Measurements from ENCODE around the gene SLC35F3.

DNA sequence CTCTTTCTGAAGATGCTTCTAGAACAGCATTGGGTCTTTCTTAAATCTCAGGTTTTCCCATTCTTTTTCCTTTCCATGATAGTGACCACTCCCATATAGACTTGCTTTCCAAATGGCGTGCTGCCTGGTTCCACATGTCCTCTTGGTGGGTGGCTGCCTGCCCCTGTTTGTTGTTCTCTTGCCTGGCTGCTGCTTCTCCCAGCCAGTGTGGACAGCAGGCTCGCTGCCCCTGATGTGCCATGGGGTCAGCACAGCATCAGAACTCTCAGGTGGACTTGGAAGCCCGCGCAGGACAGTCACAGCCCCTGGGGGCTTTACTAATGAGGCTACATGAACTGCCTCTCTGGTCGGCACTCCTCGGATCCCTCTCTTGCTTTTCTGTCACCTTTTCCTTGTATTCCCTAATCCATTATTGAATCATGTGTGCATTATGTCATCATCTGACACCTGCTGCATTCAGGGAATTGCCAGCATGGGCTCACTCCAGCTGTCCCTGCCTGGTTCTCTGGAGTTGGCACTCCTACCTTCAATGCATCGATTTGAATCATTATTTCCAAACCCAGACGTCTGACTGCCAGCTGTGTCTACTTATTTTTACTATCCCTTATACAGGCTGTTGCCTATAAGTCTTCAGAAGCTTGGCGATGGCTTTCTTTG lies 368.3 kb downstream of the SLC35F3 start:
- no peak for TF ChIP-seq CTCF (IDR thresholded peaks at IDR 0.05)
- no peak for TF ChIP-seq POLR2A (IDR thresholded peaks at IDR 0.05)

Data from adrenal gland (tissue), 5 donors.